Hair follicle dermal papilla cell (primary cell): ENCODE measurements around the gene TEX13B. TPM values are rescaled to one million over a fixed set of nuclear protein-coding genes. Genes with fewer than 3 reads are reported as not detected.

ENCODE experiments used
- total RNA-seq: library from RNA; depleted of rRNA; stranded (reverse); fragments of >200 nt; gene quantifications from 2 replicates; pipeline ENCODE4 v1.2.3, GENCODE V29; 2012

TEX13B gene
- total RNA-seq = not detected in 2 replicates

GRCh38 chrX:107982356-107982755 is at the start of gene TEX13B:
TSS of gene TEX13B (minus strand) at chrX:107982370. CDS start at chrX:107982127, 243 bp downstream.

Other genes with a start within 250 kb of the TEX13B start
- 19.9 and 20.3 TPM in 2 replicates for gene TSC22D3, start 206.6 kb downstream of the TEX13B start, total RNA-seq
- not detected in 2 replicates for gene NCBP2L, start 204.6 kb downstream of the TEX13B start, total RNA-seq
- gene MID2, start 156.5 kb downstream of the TEX13B start, total RNA-seq = 32.9 and 34.7 TPM in 2 replicates
- gene VSIG1, start 62.7 kb upstream of the TEX13B start, total RNA-seq = not detected in 2 replicates
- gene PSMD10, start 109.2 kb upstream of the TEX13B start, total RNA-seq = 61.3 and 68.9 TPM in 2 replicates
- 8.3 and 8.4 TPM in 2 replicates for gene ATG4A, start 109.4 kb upstream of the TEX13B start, total RNA-seq